ENCODE measurements around the gene SRGAP1.
"Not testable (repeated sequence)": the region's sequence is repeated elsewhere in the genome, so short reads cannot be mapped to it uniquely, and the experiment has no call there.

Gene SRGAP1

DNA sequence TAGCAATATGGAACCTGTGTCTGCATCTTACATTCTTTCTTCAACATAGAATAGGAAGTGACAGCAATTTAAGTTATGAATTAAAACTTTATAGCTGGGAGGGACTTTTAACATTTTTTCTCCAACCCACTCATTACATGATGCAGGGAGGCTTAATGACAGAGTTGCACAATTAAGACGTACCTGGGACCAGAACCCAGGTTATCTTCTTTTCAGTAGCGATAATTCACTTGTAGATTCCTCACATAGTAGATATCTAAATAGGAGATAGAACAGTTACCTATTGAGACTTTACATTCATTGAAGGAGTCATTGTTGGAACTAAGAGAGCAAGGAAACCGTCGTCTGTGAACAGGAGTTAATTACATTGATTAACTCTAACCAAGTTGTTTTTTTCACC, 5.1 kb downstream of the SRGAP1 start:
- Histone ChIP-seq H3K9ac (ENCODE audit: low read length) (no peak overlapping the region), H4K20me1 (ENCODE audit: insufficient read depth, low read length) (no peaks in the 10 kb centered on the region), H3K79me2 (ENCODE audit: low read length) (no peaks in the 10 kb centered on the region), H3K4me2 (ENCODE audit: low read depth, low read length) (no peak overlapping the region), H3K9me3 (replicated peaks; ENCODE audit: insufficient read depth, low read length) (no peaks in the 10 kb centered on the region), H3K4me3 (ENCODE audit: low read length) (no peak overlapping the region), H3K9me2 (replicated peaks; ENCODE audit: insufficient read depth, low read length) (no peaks in the 10 kb centered on the region), H3K27ac (ENCODE audit: low read length) (no peak overlapping the region), H2AFZ (ENCODE audit: low read length) (no peak overlapping the region), H3F3A (ENCODE audit: insufficient read depth, low read length) (no peaks in the 10 kb centered on the region), H3K27me3 (replicated peaks; ENCODE audit: insufficient read depth, low read length) (no peaks in the 10 kb centered on the region), H3K4me1 (ENCODE audit: low read length) (no peaks in the 10 kb centered on the region), H3K36me3 (replicated peaks; ENCODE audit: insufficient read depth, low read length) (no peaks in the 10 kb centered on the region)
- TF ChIP-seq EZH2 (optimal IDR thresholded peaks at IDR 0.05; ENCODE audit: low read depth, low read length), result no peak
- DNase-seq, result no peak

DNA sequence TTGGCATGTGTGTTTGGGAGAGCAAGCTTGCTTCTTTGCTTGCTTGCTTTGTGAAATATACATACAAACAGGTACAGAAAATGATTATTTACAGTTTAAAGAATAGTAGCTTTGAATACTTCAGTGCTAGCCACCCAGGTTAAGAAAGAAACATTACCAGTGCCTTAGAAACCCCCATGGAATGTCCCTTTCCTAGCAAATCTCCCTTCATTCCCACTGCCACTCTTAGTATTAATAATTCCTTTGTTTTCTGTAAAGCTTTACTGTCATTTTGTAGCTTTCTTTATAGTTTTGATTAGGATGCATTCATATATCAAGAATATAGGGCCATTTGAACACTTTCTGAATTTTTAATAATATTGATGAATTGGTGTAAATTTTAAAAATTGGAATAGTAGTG, 9.5 kb downstream of the SRGAP1 start:
- H3K9me3 ChIP-seq (replicated peaks; ENCODE audit: insufficient read depth, low read length), result no peaks in the 10 kb centered on the region
- H3K36me3 ChIP-seq (replicated peaks; ENCODE audit: insufficient read depth, low read length), result no peaks in the 10 kb centered on the region
- TF ChIP-seq, protein P1, sequence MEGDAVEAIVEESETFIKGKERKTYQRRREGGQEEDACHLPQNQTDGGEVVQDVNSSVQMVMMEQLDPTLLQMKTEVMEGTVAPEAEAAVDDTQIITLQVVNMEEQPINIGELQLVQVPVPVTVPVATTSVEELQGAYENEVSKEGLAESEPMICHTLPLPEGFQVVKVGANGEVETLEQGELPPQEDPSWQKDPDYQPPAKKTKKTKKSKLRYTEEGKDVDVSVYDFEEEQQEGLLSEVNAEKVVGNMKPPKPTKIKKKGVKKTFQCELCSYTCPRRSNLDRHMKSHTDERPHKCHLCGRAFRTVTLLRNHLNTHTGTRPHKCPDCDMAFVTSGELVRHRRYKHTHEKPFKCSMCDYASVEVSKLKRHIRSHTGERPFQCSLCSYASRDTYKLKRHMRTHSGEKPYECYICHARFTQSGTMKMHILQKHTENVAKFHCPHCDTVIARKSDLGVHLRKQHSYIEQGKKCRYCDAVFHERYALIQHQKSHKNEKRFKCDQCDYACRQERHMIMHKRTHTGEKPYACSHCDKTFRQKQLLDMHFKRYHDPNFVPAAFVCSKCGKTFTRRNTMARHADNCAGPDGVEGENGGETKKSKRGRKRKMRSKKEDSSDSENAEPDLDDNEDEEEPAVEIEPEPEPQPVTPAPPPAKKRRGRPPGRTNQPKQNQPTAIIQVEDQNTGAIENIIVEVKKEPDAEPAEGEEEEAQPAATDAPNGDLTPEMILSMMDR (IDR thresholded peaks at IDR 0.05; ENCODE audit: low read length), result no peak
- TF ChIP-seq EZH2 (optimal IDR thresholded peaks at IDR 0.05; ENCODE audit: low read depth, low read length), result no peak
- TF ChIP-seq EZH2phosphoT487 (IDR thresholded peaks at IDR 0.05; ENCODE audit: low read length), result no peak
- no peaks in the 10 kb centered on the region for H4K20me1 ChIP-seq (ENCODE audit: insufficient read depth, low read length)
- no peaks in the 10 kb centered on the region for H3K9me2 ChIP-seq (replicated peaks; ENCODE audit: insufficient read depth, low read length)
- no peak overlapping the region for H3K4me2 ChIP-seq (ENCODE audit: low read depth, low read length)
- H3K9ac ChIP-seq (ENCODE audit: low read length), result no peak overlapping the region
- no peaks in the 10 kb centered on the region for H3K4me1 ChIP-seq (ENCODE audit: low read length)
- DNase-seq, result no peak
- no peak overlapping the region for H2AFZ ChIP-seq (ENCODE audit: low read length)
- H3K27ac ChIP-seq (ENCODE audit: low read length), result no peak overlapping the region
- H3K79me2 ChIP-seq (ENCODE audit: low read length), result no peaks in the 10 kb centered on the region
- no peaks in the 10 kb centered on the region for H3F3A ChIP-seq (ENCODE audit: insufficient read depth, low read length)
- no peak overlapping the region for H3K4me3 ChIP-seq (ENCODE audit: low read length)
- H3K27me3 ChIP-seq (replicated peaks; ENCODE audit: insufficient read depth, low read length), result no peaks in the 10 kb centered on the region

DNA sequence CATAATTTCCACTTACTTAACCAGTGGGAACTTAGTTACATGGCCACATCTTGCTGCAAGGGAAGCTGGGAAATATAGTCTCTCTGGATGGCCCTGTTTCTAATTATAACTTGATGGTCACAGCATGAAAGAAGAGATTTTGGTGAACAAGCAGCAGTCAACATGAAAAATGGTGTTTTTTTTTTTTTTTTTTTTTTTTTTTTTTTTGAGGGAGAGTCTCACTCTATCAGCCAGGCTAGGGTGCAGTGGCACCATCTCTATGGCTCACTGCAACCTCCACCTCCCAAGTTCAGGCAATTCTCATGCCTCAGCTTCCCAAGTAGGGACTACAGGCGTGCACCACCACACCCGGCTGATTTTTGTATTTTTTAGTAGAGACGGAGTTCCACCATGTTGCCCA, 10.8 kb downstream of the SRGAP1 start:
- H3K79me2 ChIP-seq (ENCODE audit: low read length), result no peaks in the 10 kb centered on the region
- no peak overlapping the region for H3K9ac ChIP-seq (ENCODE audit: low read length)
- H3K4me3 ChIP-seq (ENCODE audit: low read length), result no peak overlapping the region
- no peaks in the 10 kb centered on the region for H4K20me1 ChIP-seq (ENCODE audit: insufficient read depth, low read length)
- H3K27ac ChIP-seq (ENCODE audit: low read length), result no peak overlapping the region
- no peaks in the 10 kb centered on the region for H3F3A ChIP-seq (ENCODE audit: insufficient read depth, low read length)
- no peaks in the 10 kb centered on the region for H3K4me1 ChIP-seq (ENCODE audit: low read length)
- no peak overlapping the region for H3K4me2 ChIP-seq (ENCODE audit: low read depth, low read length)
- H3K27me3 ChIP-seq (replicated peaks; ENCODE audit: insufficient read depth, low read length), result no peaks in the 10 kb centered on the region
- TF ChIP-seq EZH2phosphoT487 (IDR thresholded peaks at IDR 0.05; ENCODE audit: low read length) (no peak), EZH2 (optimal IDR thresholded peaks at IDR 0.05; ENCODE audit: low read depth, low read length) (no peak)
- TF ChIP-seq, protein P1 (IDR thresholded peaks at IDR 0.05; ENCODE audit: low read length), result no peak
- no peaks in the 10 kb centered on the region for H3K9me2 ChIP-seq (replicated peaks; ENCODE audit: insufficient read depth, low read length)
- no peaks in the 10 kb centered on the region for H3K9me3 ChIP-seq (replicated peaks; ENCODE audit: insufficient read depth, low read length)
- no peaks in the 10 kb centered on the region for H3K36me3 ChIP-seq (replicated peaks; ENCODE audit: insufficient read depth, low read length)
- no peak overlapping the region for H2AFZ ChIP-seq (ENCODE audit: low read length)
- no peak for DNase-seq

DNA sequence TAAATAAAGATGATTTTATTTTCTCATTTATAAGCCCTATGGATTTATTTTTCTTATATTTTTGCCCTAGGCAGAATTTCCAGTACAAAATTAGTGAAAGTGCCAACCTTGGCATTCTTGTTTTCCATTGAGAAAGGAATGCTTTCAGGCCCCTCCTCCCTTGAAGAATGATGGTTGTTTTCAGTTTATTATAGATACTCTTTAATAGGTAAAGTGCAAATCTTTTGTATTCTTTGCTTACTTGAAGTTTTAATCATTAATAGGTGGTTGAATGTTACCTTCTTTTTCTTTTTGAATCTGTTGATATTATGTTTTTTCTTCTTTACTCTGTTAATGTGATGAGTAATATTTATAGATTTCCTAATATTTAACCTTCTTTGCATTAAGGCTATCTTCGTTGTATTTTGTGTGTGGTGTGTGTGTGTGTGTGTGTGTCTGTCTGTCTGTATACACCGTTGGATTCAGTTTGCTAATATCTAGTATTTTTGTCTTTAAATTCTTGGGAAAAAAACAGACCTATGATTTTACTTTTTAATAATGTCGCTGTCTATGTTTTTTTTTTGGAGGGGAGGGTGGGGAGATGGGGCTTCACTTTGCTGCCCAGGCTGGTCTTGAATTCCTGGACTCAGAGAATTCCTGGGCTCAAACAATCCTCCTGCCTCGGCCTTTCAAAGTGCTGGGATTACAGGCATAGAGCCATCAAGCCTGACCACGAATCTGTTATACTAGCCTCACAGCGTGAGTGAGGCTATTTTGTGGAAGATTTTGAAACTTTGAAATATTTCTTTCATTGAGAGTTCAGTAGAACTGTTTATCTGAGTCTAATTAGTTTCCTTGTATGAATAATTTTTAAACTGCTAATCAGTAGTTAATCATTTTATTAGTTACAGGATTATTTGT, 13.5 kb downstream of the SRGAP1 start:
- H2AFZ ChIP-seq (ENCODE audit: low read length), result no peak overlapping the region
- no peaks in the 10 kb centered on the region for H3K4me1 ChIP-seq (ENCODE audit: low read length)
- no peaks in the 10 kb centered on the region for H3K79me2 ChIP-seq (ENCODE audit: low read length)
- H3K27me3 ChIP-seq (replicated peaks; ENCODE audit: insufficient read depth, low read length), result no peaks in the 10 kb centered on the region
- H3K27ac ChIP-seq (ENCODE audit: low read length), result no peak overlapping the region
- no peak for DNase-seq
- H3K9ac ChIP-seq (ENCODE audit: low read length), result no peak overlapping the region
- H3K4me3 ChIP-seq (ENCODE audit: low read length), result no peak overlapping the region
- TF ChIP-seq EZH2 (optimal IDR thresholded peaks at IDR 0.05; ENCODE audit: low read depth, low read length), result no peak
- TF ChIP-seq EZH2phosphoT487 (IDR thresholded peaks at IDR 0.05; ENCODE audit: low read length), result no peak
- TF ChIP-seq, protein P1 (IDR thresholded peaks at IDR 0.05; ENCODE audit: low read length), result no peak
- H3K9me2 ChIP-seq (replicated peaks; ENCODE audit: insufficient read depth, low read length), result no peaks in the 10 kb centered on the region
- no peaks in the 10 kb centered on the region for H4K20me1 ChIP-seq (ENCODE audit: insufficient read depth, low read length)
- H3F3A ChIP-seq (ENCODE audit: insufficient read depth, low read length), result no peaks in the 10 kb centered on the region
- H3K4me2 ChIP-seq (ENCODE audit: low read depth, low read length), result no peak overlapping the region
- H3K36me3 ChIP-seq (replicated peaks; ENCODE audit: insufficient read depth, low read length), result no peaks in the 10 kb centered on the region
- H3K9me3 ChIP-seq (replicated peaks; ENCODE audit: insufficient read depth, low read length), result no peaks in the 10 kb centered on the region

DNA sequence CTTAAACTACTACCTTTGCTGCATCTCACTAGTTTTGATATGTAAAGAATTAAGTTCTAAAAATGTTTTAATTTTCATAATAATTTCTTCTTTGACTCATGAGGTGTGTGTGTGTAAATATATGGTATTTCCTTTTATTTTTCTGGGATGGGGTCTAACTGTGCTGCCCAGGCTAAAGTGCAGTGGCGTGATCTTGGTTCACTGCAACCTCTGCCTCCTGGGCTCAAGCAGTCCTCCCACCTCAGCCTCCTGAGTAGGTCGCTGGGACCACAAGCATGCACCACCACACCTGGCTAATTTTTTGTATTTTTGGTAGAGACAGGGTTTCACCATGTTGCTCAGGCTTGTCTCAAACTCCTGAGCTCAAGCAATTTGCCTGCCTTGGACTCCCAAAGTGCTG, 15.4 kb downstream of the SRGAP1 start:
- H3K36me3 ChIP-seq (replicated peaks; ENCODE audit: insufficient read depth, low read length); H2AFZ ChIP-seq (ENCODE audit: low read length); H3K4me3 ChIP-seq (ENCODE audit: low read length); H3K9me2 ChIP-seq (replicated peaks; ENCODE audit: insufficient read depth, low read length); H3K9ac ChIP-seq (ENCODE audit: low read length); H3K4me2 ChIP-seq (ENCODE audit: low read depth, low read length); H3K79me2 ChIP-seq (ENCODE audit: low read length); H3K27me3 ChIP-seq (replicated peaks; ENCODE audit: insufficient read depth, low read length); H3K4me1 ChIP-seq (ENCODE audit: low read length); H3K9me3 ChIP-seq (replicated peaks; ENCODE audit: insufficient read depth, low read length); H4K20me1 ChIP-seq (ENCODE audit: insufficient read depth, low read length); H3K27ac ChIP-seq (ENCODE audit: low read length); H3F3A ChIP-seq (ENCODE audit: insufficient read depth, low read length); DNase-seq: not testable (repeated sequence)
